ENCODE measurements around the gene UVRAG.

DNA sequence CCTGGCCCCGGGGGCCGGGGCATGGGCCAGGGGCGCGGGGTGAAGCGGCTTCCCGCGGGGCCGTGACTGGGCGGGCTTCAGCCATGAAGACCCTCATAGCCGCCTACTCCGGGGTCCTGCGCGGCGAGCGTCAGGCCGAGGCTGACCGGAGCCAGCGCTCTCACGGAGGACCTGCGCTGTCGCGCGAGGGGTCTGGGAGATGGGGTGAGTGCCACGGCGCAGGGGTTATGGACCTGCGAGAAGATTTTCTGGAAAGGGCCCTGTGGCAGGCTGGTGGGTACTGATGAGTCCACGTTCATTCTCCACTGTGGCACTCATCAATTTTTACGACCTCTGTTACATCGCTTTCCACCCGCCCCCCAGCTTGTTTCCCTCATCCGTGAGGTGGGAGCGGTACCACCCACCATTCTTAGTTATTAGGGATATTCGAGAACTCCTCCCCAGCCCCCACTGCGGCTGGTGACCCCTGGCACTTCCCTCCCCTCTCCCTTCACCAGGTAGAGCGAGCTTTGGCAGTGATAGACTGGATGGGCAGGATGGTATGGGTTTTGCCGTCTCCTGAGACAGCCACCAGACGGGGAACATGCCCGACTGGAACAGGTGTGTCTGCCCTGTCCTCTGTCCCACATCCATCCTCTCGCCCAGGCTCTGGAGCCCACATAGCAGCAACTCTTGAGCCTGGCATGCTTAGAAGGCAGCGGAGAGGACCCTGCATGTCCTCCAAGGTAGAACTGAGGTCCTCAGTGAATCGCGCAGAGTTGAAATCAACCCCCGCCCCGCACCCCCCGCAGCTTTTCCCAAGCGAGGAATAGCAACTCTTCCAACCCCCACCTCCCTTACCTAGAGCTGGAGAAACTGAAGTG, 45.9 kb upstream of the UVRAG start:
- TF ChIP-seq, protein P1, sequence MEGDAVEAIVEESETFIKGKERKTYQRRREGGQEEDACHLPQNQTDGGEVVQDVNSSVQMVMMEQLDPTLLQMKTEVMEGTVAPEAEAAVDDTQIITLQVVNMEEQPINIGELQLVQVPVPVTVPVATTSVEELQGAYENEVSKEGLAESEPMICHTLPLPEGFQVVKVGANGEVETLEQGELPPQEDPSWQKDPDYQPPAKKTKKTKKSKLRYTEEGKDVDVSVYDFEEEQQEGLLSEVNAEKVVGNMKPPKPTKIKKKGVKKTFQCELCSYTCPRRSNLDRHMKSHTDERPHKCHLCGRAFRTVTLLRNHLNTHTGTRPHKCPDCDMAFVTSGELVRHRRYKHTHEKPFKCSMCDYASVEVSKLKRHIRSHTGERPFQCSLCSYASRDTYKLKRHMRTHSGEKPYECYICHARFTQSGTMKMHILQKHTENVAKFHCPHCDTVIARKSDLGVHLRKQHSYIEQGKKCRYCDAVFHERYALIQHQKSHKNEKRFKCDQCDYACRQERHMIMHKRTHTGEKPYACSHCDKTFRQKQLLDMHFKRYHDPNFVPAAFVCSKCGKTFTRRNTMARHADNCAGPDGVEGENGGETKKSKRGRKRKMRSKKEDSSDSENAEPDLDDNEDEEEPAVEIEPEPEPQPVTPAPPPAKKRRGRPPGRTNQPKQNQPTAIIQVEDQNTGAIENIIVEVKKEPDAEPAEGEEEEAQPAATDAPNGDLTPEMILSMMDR (IDR thresholded peaks at IDR 0.05): no peak
- TF ChIP-seq, protein P2, sequence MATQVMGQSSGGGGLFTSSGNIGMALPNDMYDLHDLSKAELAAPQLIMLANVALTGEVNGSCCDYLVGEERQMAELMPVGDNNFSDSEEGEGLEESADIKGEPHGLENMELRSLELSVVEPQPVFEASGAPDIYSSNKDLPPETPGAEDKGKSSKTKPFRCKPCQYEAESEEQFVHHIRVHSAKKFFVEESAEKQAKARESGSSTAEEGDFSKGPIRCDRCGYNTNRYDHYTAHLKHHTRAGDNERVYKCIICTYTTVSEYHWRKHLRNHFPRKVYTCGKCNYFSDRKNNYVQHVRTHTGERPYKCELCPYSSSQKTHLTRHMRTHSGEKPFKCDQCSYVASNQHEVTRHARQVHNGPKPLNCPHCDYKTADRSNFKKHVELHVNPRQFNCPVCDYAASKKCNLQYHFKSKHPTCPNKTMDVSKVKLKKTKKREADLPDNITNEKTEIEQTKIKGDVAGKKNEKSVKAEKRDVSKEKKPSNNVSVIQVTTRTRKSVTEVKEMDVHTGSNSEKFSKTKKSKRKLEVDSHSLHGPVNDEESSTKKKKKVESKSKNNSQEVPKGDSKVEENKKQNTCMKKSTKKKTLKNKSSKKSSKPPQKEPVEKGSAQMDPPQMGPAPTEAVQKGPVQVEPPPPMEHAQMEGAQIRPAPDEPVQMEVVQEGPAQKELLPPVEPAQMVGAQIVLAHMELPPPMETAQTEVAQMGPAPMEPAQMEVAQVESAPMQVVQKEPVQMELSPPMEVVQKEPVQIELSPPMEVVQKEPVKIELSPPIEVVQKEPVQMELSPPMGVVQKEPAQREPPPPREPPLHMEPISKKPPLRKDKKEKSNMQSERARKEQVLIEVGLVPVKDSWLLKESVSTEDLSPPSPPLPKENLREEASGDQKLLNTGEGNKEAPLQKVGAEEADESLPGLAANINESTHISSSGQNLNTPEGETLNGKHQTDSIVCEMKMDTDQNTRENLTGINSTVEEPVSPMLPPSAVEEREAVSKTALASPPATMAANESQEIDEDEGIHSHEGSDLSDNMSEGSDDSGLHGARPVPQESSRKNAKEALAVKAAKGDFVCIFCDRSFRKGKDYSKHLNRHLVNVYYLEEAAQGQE (IDR thresholded peaks at IDR 0.05; ENCODE audit: insufficient read depth in 1 of 2, low read depth in 2 of 2, low read length in 1 of 2): no peak
- no peak for TF ChIP-seq POLR2AphosphoS5 (IDR thresholded peaks at IDR 0.05; ENCODE audit: low read depth, low read length)

Measured in Panc1 (cell line).